Measurements from ENCODE around the gene IQSEC3.
"Not testable (repeated sequence)": the region's sequence is repeated elsewhere in the genome, so short reads cannot be mapped to it uniquely, and the experiment has no call there.

Gene IQSEC3

DNA sequence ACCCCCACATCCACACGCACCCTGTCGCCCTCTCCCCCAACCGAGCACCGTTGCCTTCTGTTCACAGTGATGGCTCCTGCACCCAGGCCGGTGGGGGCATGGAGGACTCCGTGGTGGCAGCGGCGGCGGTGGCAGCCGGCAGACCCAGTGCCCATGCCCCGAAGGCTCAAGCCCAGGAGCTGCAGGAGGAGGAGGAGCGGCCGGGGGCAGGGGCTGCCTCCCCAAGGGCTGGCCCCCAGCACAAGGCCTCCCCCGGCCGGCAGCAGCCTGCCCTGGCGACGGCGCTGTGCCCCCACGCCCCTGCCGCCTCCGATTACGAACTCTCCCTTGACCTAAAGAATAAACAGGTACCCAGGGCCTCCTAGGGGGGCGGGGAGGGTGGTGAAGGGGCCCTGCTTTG is 59.0 kb downstream of the IQSEC3 start:
- H3K36me3 Mint-ChIP-seq (ENCODE audit: low read depth), result no peaks in the 10 kb centered on the region
- H3K9me3 Mint-ChIP-seq, result no peaks in the 10 kb centered on the region
- peaks cover 34% of the 10 kb centered on the region for H3K4me1 Mint-ChIP-seq
- no peak overlapping the region for H3K27ac Mint-ChIP-seq
- peaks cover 38% of the 10 kb centered on the region for H3K27me3 Mint-ChIP-seq (ENCODE audit: low read depth, poor library complexity)
- TF ChIP-seq, protein P1, sequence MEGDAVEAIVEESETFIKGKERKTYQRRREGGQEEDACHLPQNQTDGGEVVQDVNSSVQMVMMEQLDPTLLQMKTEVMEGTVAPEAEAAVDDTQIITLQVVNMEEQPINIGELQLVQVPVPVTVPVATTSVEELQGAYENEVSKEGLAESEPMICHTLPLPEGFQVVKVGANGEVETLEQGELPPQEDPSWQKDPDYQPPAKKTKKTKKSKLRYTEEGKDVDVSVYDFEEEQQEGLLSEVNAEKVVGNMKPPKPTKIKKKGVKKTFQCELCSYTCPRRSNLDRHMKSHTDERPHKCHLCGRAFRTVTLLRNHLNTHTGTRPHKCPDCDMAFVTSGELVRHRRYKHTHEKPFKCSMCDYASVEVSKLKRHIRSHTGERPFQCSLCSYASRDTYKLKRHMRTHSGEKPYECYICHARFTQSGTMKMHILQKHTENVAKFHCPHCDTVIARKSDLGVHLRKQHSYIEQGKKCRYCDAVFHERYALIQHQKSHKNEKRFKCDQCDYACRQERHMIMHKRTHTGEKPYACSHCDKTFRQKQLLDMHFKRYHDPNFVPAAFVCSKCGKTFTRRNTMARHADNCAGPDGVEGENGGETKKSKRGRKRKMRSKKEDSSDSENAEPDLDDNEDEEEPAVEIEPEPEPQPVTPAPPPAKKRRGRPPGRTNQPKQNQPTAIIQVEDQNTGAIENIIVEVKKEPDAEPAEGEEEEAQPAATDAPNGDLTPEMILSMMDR (IDR thresholded peaks at IDR 0.05), result no peak
- H3K4me3 Mint-ChIP-seq, result no peak overlapping the region
- DNase-seq, result no peak

DNA sequence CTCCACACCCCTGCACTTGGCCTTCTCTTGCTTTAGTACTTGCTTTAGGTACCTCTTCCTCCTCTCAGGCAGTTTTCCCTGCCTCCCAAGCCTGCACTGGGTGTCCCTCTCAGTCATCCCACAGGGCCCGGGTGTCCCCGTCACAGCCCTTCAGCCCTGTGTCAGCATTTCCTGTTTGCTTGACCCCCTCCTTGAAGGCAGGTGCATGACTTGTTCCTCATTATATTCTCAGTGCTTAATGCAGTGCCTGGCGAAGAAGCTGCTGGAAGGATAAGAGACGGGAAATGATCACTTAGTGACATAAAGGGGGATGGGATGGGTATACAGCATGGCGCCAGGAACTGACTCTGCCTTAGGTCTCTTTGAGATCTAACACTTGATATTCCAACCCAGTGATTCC is 61.5 kb downstream of the IQSEC3 start:
- no peak overlapping the region for H3K4me3 Mint-ChIP-seq
- H3K9me3 Mint-ChIP-seq, result no peaks in the 10 kb centered on the region
- DNase-seq, result no peak
- H3K27ac Mint-ChIP-seq, result no peak overlapping the region
- H3K36me3 Mint-ChIP-seq (ENCODE audit: low read depth), result no peaks in the 10 kb centered on the region
- TF ChIP-seq, protein P1 (IDR thresholded peaks at IDR 0.05), result no peak
- H3K4me1 Mint-ChIP-seq, result peaks cover 46% of the 10 kb centered on the region
- H3K27me3 Mint-ChIP-seq (ENCODE audit: low read depth, poor library complexity), result peaks cover 42% of the 10 kb centered on the region

DNA sequence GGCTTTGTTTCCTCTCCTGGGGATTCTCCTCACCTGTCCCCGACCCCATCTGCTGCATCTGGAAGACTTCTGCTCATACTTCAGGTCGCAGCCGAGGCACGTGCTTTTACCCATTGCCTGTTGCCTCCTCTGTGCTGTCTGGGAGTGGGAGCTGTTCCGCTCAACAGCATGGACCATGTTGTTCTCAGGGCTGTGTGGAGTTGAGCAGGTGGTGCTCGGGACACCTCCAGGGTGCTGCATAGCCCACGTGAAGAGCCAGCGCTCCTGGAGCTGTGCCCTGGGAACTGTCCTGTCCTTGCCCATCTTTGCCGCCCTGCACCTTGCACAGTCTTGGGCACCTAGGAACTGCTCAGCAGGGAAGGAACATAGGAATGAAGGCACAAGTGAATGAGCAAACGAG is 62.4 kb downstream of the IQSEC3 start:
- Mint-ChIP-seq H3K27me3 (ENCODE audit: low read depth, poor library complexity) (peaks cover 45% of the 10 kb centered on the region), H3K9me3 (no peaks in the 10 kb centered on the region), H3K36me3 (ENCODE audit: low read depth) (no peaks in the 10 kb centered on the region), H3K4me3 (no peak overlapping the region), H3K27ac (no peak overlapping the region), H3K4me1 (peaks cover 54% of the 10 kb centered on the region)
- DNase-seq, result no peak
- TF ChIP-seq, protein P1 (IDR thresholded peaks at IDR 0.05), result no peak

DNA sequence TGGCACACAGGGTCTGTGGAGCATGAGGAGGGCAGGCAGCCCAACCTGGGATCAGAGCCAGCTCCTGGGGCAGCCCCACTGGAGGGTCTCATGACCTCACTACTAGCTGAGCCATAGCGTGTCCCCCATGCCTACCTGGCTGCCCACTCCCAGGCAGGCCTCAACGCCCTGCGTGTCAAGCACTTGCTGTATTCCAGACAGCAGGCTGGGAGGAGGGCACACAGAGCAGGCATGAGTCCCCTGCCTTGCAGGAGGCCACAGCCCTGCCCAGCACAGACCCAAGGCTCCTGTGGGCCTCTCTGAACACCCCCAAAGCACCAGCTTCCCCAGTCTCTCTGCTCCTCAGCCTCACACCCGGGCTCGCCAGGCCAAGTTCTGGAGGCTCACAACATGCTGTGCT is 64.0 kb downstream of the IQSEC3 start:
- H3K4me3 Mint-ChIP-seq, result no peak overlapping the region
- no peak for DNase-seq
- H3K27me3 Mint-ChIP-seq (ENCODE audit: low read depth, poor library complexity), result peaks cover 45% of the 10 kb centered on the region
- H3K36me3 Mint-ChIP-seq (ENCODE audit: low read depth), result no peaks in the 10 kb centered on the region
- H3K27ac Mint-ChIP-seq, result no peak overlapping the region
- TF ChIP-seq, protein P1 (IDR thresholded peaks at IDR 0.05), result no peak
- H3K4me1 Mint-ChIP-seq, result peaks cover 50% of the 10 kb centered on the region
- no peaks in the 10 kb centered on the region for H3K9me3 Mint-ChIP-seq

DNA sequence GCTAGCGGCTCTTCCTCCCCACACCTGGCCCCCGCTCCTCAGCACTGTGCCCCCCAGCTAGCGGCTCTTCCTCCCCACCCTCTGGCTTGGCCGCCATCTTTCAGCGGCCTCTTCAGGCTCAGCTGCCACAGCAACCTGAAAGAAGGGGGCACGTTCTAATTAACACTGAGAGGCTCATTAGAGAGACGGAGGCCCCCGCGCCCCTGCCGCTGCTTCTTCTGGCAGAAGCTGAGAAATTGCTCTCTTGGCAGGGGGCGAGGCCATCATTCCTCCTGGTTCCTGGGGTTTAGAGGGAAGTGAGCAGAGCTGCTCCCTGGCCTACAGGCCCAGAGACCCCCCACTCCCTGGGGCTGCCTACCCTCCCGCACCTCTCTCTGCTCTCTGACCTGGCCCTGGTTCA is 64.4 kb downstream of the IQSEC3 start:
- peaks cover 48% of the 10 kb centered on the region for H3K27me3 Mint-ChIP-seq (ENCODE audit: low read depth, poor library complexity)
- no peak overlapping the region for H3K27ac Mint-ChIP-seq
- H3K4me1 Mint-ChIP-seq, result peaks cover 47% of the 10 kb centered on the region
- H3K4me3 Mint-ChIP-seq, result no peak overlapping the region
- H3K9me3 Mint-ChIP-seq, result no peaks in the 10 kb centered on the region
- TF ChIP-seq, protein P1 (IDR thresholded peaks at IDR 0.05), result no peak
- H3K36me3 Mint-ChIP-seq (ENCODE audit: low read depth), result no peaks in the 10 kb centered on the region
- no peak for DNase-seq

DNA sequence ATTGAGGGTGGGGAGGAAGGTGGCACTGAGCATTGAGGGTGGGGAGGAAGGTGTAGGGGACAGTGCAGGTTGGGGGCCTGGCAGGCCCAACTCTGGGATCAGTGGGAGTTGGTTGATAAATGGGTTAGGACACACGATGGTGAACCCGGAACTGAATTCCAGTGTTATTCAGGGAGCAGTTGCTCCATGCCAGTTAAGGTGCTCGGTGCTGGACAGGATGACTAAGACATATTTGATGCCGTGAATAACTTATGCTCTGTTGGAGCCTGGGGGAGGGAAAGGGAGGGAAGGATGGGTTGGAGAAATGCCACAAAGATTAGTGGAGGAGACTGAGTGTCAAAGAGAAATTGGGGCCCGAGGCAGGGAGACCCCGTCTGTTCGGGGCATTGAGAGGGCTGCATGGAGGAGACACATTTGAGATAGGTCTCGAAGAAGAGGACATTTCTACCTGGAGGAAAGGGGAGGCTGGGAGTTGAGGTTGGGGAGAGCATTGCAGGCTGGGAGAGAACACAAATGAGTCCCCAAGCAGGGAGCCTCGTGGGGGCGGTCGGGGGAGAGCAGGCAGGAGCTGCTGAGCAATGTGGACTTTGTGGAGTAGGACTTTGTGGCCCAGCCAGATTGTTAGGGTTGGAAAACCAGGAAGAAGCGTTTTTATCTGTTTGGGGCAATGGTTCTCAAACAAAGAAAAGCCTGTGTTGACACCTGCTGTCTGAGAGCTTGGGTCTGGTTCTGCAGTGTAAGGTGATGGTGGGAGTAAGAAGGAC is 65.3 kb downstream of the IQSEC3 start:
- H3K4me3 Mint-ChIP-seq, result no peak overlapping the region
- no peak overlapping the region for H3K27ac Mint-ChIP-seq
- no peaks in the 10 kb centered on the region for H3K9me3 Mint-ChIP-seq
- TF ChIP-seq, protein P1 (IDR thresholded peaks at IDR 0.05), result no peak
- no peaks in the 10 kb centered on the region for H3K36me3 Mint-ChIP-seq (ENCODE audit: low read depth)
- H3K27me3 Mint-ChIP-seq (ENCODE audit: low read depth, poor library complexity), result peaks cover 49% of the 10 kb centered on the region
- DNase-seq, result no peak
- peaks cover 38% of the 10 kb centered on the region for H3K4me1 Mint-ChIP-seq

DNA sequence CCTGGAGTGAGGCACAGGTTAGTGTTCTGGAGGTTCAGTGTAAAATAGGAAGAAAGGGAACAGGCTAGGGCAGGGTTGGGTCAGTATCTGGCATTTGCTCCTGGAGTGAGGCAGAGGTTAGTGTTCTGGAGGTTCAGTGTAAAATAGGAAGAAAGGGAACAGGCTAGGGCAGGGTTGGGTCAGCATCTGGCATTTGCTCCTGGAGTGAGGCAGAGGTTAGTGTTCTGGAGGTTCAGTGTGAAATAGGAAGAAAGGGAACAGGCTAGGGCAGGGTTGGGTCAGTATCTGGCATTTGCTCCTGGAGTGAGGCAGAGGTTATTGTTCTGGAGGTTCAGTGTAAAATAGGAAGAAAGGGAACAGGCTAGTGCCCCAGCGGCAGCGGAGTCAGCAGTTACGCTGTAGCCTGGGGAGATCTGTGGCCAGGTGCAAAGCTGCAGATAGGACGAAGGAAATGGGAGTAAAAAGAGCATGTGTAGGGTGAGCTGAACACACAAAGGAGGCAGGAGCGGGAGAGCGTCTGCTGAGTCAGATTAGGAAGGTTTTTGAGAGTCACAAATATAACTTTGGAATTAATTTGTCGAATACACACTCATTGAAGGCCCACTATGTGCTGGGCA is 67.2 kb downstream of the IQSEC3 start:
- not testable (repeated sequence) for H3K4me3 Mint-ChIP-seq; H3K36me3 Mint-ChIP-seq (ENCODE audit: low read depth); H3K9me3 Mint-ChIP-seq; DNase-seq
- peaks cover 50% of the 10 kb centered on the region for H3K27me3 Mint-ChIP-seq (ENCODE audit: low read depth, poor library complexity)
- H3K27ac Mint-ChIP-seq, result peak overlapping the region; percentile 5
- peaks cover 29% of the 10 kb centered on the region for H3K4me1 Mint-ChIP-seq
